Naive B cell (primary cell): Measurements from ENCODE around the gene TCF12. TPM values are rescaled to one million over a fixed set of nuclear protein-coding genes. Genes with fewer than 3 reads are reported as not detected.

ENCODE experiments used
- ATAC-seq, 2 donors: fragments of 150-1000 bp; cut with Tn5 transposase; 2 replicates each; pipeline ENCODE4 v1.10.0; 2021; ENCODE audit warnings: low read depth in 2 of 2, mild to moderate bottlenecking in 2 of 2, moderate library complexity in 2 of 2
- DNase-seq: peaks from one replicate; pipeline ENCODE4 v3.0.0; 2022
- H3K27ac Mint-ChIP-seq, 6 donors: one replicate each; pipeline ENCODE4 v1.8.0; 2020 to 2022; ENCODE audit warnings: mild to moderate bottlenecking in 6 of 6, mixed read lengths in 6 of 6, moderate library complexity in 5 of 6, inconsistent platforms in 2 of 6
- H3K27me3 Mint-ChIP-seq, 3 donors: one replicate each; pipeline ENCODE4 v1.8.0; 2021 to 2022; ENCODE audit warnings: mixed read lengths in 3 of 3, mild to moderate bottlenecking in 1 of 3
- H3K36me3 Mint-ChIP-seq, 2 donors: one replicate each; pipeline ENCODE4 v1.8.0; 2020 to 2022; ENCODE audit warnings: mixed read lengths in 2 of 2, inconsistent platforms in 1 of 2, mild to moderate bottlenecking in 1 of 2
- H3K4me1 Mint-ChIP-seq, 3 donors: one replicate each; pipeline ENCODE4 v1.8.0; 2020 to 2022; ENCODE audit warnings: mixed read lengths in 3 of 3, inconsistent platforms in 1 of 3, mild to moderate bottlenecking in 1 of 3, moderate library complexity in 1 of 3
- H3K4me3 Mint-ChIP-seq, 8 donors: one replicate each; pipeline ENCODE4 v1.8.0; 2020 to 2022; ENCODE audit warnings: mild to moderate bottlenecking in 8 of 8, mixed read lengths in 8 of 8, moderate library complexity in 8 of 8, inconsistent platforms in 2 of 8
- H3K9me3 Mint-ChIP-seq, 7 donors: one replicate each; pipeline ENCODE4 v1.8.0; 2020 to 2022; ENCODE audit warnings: mixed read lengths in 7 of 7, mild to moderate bottlenecking in 5 of 7, inconsistent platforms in 2 of 7, moderate library complexity in 1 of 7
- polyA plus RNA-seq, 6 donors: library from polyadenylated mRNA; unstranded; fragments of 300-500 nt; fragmentation: Illumina TruSeq; gene quantifications; one replicate each; pipeline ENCODE4 v1.2.3, GENCODE V29; 2021; ENCODE audit warnings: low read depth in 6 of 6

TCF12 gene
- polyA plus RNA-seq, 6 donors from 2014 or later: 42.0 to 70.9 (median 56.1) TPM

- peaks cover 0 to 5% of the 10 kb centered on the region in 2 donors for H3K36me3 Mint-ChIP-seq
- H3K4me1 Mint-ChIP-seq: peaks cover 47 to 55% (median 48%) of the 10 kb centered on the region in 3 donors
- H3K27ac Mint-ChIP-seq: peak overlapping the region in 2 of 6 donors; percentile 60 to 81
- no peaks in the 10 kb centered on the region for H3K27me3 Mint-ChIP-seq
- DNase-seq (no peak), ATAC-seq (no peak)
- H3K9me3 Mint-ChIP-seq: no peaks in the 10 kb centered on the region
- peak overlapping the region in 2 of 8 donors; percentile 16 to 31 for H3K4me3 Mint-ChIP-seq
Observed at GRCh38 chr15:57038040-57038439, 119.6 kb downstream of the TCF12 start.

- Mint-ChIP-seq H3K4me3 (no peak overlapping the region), H3K27ac (peak overlapping the region in 1 of 6 donors; percentile 50), H3K27me3 (no peaks in the 10 kb centered on the region), H3K36me3 (peaks cover 0 to 5% of the 10 kb centered on the region in 2 donors), H3K4me1 (peaks cover 50 to 58% (median 50%) of the 10 kb centered on the region in 3 donors), H3K9me3 (no peaks in the 10 kb centered on the region)
- DNase-seq (no peak), ATAC-seq (no peak)
Observed at GRCh38 chr15:57038496-57038895, 120.1 kb downstream of the TCF12 start.

DNA sequence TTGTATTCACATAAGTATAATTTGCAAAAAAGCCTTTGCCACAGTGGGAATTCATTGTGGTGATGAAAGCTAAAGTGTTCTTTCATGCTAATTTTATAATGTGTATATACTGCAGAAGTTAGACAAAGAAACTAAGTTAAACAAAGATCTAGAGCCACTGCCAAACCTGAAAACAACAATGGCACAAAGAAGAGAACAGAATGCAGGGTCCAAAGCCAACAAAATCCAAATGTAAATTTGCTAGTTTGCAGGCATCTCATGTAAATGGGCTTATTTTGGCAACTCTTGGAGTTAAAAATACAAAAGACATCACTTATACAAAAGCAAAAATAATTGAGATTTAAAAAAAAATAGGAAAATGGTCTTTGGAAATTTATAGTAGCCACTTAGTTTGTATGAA is 123.0 kb downstream of the TCF12 start:
- H3K36me3 Mint-ChIP-seq: peaks cover 0 to 5% of the 10 kb centered on the region in 2 donors
- H3K27ac Mint-ChIP-seq: no peak overlapping the region
- ATAC-seq (no peak), DNase-seq (no peak)
- no peak overlapping the region for H3K4me3 Mint-ChIP-seq
- no peaks in the 10 kb centered on the region for H3K9me3 Mint-ChIP-seq
- no peaks in the 10 kb centered on the region for H3K27me3 Mint-ChIP-seq
- H3K4me1 Mint-ChIP-seq: peaks cover 42 to 60% (median 52%) of the 10 kb centered on the region in 3 donors

DNA sequence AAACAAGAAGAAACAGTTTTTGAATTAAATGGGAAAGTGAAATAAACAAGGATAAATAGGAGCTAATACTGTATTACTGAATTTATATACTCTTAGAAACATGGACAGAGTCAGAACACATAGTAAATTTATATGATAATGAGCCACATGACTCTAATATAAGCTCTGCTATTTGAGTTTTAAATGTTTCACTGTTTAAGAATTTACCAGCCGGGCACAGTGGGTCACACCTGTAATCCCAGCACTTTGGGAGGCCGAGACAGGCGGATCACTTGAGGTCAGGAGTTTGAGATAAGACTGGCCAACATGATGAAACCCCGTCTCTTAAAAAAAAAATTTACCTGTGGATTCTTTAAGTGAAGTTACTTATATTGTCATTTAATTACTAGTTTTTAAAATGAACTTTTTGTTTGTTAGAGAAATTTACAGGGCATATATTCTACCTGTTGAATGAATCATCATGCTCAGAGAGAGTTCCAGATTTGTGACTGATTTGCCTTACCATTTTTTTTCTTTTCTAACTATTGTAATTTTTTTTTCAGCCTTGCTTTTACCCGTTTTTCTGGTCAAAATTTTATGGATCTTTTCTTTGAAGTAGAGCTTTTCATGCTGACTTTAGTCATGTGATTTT is 125.7 kb downstream of the TCF12 start:
- Mint-ChIP-seq H3K36me3 (peaks cover 3 to 7% of the 10 kb centered on the region in 2 donors), H3K9me3 (peaks cover 0 to 4% (median 0%) of the 10 kb centered on the region in 7 donors), H3K27me3 (no peaks in the 10 kb centered on the region), H3K4me3 (no peak overlapping the region), H3K4me1 (peaks cover 27 to 48% (median 37%) of the 10 kb centered on the region in 3 donors), H3K27ac (no peak overlapping the region)
- DNase-seq (no peak), ATAC-seq (no peak)

DNA sequence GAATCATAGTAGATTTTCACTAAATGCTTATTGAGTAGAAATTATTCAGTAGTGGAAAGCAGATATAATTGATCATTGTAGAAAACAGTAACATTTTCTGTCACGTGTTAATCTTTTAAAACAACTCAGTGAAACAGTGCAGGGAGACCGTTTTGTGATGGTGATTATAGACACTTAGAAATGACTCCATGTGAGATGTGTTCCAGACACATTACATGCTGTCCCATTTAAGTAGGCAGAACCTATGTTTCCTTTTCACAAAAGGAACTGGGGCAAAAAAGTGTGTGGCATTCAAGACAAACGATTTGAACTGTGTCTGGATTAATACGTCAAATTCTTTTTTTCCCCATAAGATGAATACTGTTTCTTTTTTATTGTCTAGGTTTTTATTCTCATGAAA is 126.5 kb downstream of the TCF12 start:
- ATAC-seq (no peak), DNase-seq (no peak)
- Mint-ChIP-seq H3K4me3 (no peak overlapping the region), H3K36me3 (peaks cover 3 to 9% of the 10 kb centered on the region in 2 donors), H3K9me3 (peaks cover 0 to 4% (median 0%) of the 10 kb centered on the region in 7 donors), H3K4me1 (peaks cover 22 to 40% (median 33%) of the 10 kb centered on the region in 3 donors), H3K27me3 (no peaks in the 10 kb centered on the region), H3K27ac (no peak overlapping the region)

- peak overlapping the region in 1 of 6 donors; percentile 56 for H3K27ac Mint-ChIP-seq
- peaks cover 3 to 9% of the 10 kb centered on the region in 2 donors for H3K36me3 Mint-ChIP-seq
- H3K4me1 Mint-ChIP-seq: peaks cover 23 to 40% (median 29%) of the 10 kb centered on the region in 3 donors
- no peaks in the 10 kb centered on the region for H3K27me3 Mint-ChIP-seq
- DNase-seq (no peak), ATAC-seq (no peak)
- H3K9me3 Mint-ChIP-seq: peaks cover 0 to 4% (median 0%) of the 10 kb centered on the region in 7 donors
- H3K4me3 Mint-ChIP-seq: peak overlapping the region in 1 of 8 donors; percentile 11
Observed at GRCh38 chr15:57045741-57046382, 127.4 kb downstream of the TCF12 start.

DNA sequence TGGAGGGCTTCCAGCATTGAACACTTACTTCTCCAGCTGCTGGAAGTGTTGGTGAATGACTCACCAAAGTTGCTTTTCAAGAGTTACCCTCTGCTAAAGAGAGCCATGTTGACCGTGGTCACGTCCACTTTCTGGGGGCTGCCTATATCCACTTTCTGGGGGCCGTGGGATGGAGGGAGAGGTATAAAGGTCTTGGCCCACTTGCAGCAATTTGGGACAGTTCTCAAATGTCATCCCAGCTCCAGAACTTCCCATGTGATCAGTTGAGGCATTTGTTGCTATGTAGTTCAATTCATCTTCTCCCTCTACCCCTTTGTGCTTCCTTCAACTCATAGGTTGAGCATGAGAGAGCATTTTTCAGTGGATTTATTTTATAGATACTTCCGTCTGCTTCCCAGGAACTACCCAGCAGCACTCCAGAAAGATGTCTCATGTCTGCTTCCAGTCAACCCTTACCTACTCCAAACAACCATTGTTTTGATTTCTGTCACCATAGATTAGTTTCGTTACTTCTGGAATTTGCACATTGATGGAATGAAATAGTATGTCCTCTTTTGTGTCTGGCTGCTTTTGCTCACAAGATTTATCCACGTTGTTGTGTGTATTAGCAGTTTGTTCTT is 130.6 kb downstream of the TCF12 start:
- H3K36me3 Mint-ChIP-seq: peaks cover 3 to 9% of the 10 kb centered on the region in 2 donors
- H3K27ac Mint-ChIP-seq: no peak overlapping the region
- peaks cover 42 to 63% (median 46%) of the 10 kb centered on the region in 3 donors for H3K4me1 Mint-ChIP-seq
- H3K27me3 Mint-ChIP-seq: no peaks in the 10 kb centered on the region
- ATAC-seq (no peak), DNase-seq (no peak)
- H3K9me3 Mint-ChIP-seq: peaks cover 0 to 4% (median 0%) of the 10 kb centered on the region in 7 donors
- H3K4me3 Mint-ChIP-seq: no peak overlapping the region

DNA sequence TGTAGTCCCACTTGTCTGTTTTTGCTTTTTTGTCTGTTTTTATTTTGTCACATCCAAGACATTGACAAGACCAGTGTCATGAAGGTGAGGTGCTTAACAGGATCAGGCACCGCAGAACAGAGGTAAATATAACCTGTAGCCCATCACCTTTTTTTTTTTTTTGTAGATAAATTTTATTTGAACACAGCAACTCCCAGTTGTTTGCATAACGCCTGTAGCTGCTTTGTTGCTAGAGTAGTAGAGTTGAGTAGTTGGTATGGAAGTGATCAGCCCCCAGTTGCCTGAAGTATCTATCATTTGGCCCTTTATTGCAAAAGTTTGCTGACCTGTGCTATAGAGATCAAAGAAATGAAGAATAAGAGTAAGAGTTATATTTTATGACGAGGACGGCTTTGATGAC is 135.0 kb downstream of the TCF12 start:
- no peaks in the 10 kb centered on the region for H3K27me3 Mint-ChIP-seq
- no peak overlapping the region for H3K4me3 Mint-ChIP-seq
- peak overlapping the region in 2 of 6 donors; percentile 6 to 38 for H3K27ac Mint-ChIP-seq
- DNase-seq (no peak), ATAC-seq (no peak)
- H3K36me3 Mint-ChIP-seq: peaks cover 0 to 9% of the 10 kb centered on the region in 2 donors
- peaks cover 0 to 2% (median 0%) of the 10 kb centered on the region in 7 donors for H3K9me3 Mint-ChIP-seq
- peaks cover 45 to 67% (median 52%) of the 10 kb centered on the region in 3 donors for H3K4me1 Mint-ChIP-seq

DNA sequence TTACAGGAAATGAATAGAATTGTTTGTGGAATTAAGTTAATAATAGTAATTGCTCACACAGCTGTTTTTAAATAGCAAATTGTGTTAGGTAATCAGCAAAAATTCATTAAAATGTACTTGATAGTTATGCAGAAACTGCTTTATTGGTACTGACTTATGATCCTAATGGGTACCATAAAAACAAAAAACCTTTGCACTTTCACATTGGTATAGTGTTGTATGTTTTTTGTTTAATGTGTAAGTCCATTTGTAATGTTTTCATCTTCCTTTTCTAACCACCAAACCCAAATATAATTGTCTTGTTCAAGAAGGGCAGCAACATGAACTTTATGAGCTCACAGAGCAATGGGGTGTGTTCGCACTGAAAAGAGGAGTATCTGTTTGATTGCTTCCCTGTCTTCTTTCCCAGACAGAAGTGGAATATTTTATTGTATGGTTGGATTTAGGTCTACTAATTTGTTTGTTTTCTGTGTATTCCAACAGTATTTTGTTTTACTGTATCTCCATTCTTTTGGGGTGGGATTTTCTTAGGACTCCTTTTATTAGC is 135.8 kb downstream of the TCF12 start:
- DNase-seq (no peak), ATAC-seq (no peak)
- Mint-ChIP-seq H3K27ac (peak overlapping the region in 1 of 6 donors; percentile 54), H3K27me3 (no peaks in the 10 kb centered on the region), H3K9me3 (no peaks in the 10 kb centered on the region), H3K4me1 (peaks cover 49 to 71% (median 51%) of the 10 kb centered on the region in 3 donors), H3K4me3 (no peak overlapping the region), H3K36me3 (peaks cover 0 to 2% of the 10 kb centered on the region in 2 donors)

GRCh38 chr15:57056357-57056756 is 137.9 kb downstream of the TCF12 start:
- no peaks in the 10 kb centered on the region for H3K9me3 Mint-ChIP-seq
- no peak overlapping the region for H3K27ac Mint-ChIP-seq
- peaks cover 43 to 67% (median 47%) of the 10 kb centered on the region in 3 donors for H3K4me1 Mint-ChIP-seq
- no peaks in the 10 kb centered on the region for H3K27me3 Mint-ChIP-seq
- H3K36me3 Mint-ChIP-seq: no peaks in the 10 kb centered on the region
- no peak overlapping the region for H3K4me3 Mint-ChIP-seq
- ATAC-seq: no peak
- DNase-seq: no peak

GRCh38 chr15:57057134-57057930 is 138.9 kb downstream of the TCF12 start:
- DNase-seq (no peak), ATAC-seq (no peak)
- no peaks in the 10 kb centered on the region for H3K36me3 Mint-ChIP-seq
- H3K4me3 Mint-ChIP-seq: no peak overlapping the region
- H3K9me3 Mint-ChIP-seq: no peaks in the 10 kb centered on the region
- peak overlapping the region in 5 of 6 donors; percentile 1 to 75 (median 45) for H3K27ac Mint-ChIP-seq
- no peaks in the 10 kb centered on the region for H3K27me3 Mint-ChIP-seq
- peaks cover 34 to 57% (median 37%) of the 10 kb centered on the region in 3 donors for H3K4me1 Mint-ChIP-seq

DNA sequence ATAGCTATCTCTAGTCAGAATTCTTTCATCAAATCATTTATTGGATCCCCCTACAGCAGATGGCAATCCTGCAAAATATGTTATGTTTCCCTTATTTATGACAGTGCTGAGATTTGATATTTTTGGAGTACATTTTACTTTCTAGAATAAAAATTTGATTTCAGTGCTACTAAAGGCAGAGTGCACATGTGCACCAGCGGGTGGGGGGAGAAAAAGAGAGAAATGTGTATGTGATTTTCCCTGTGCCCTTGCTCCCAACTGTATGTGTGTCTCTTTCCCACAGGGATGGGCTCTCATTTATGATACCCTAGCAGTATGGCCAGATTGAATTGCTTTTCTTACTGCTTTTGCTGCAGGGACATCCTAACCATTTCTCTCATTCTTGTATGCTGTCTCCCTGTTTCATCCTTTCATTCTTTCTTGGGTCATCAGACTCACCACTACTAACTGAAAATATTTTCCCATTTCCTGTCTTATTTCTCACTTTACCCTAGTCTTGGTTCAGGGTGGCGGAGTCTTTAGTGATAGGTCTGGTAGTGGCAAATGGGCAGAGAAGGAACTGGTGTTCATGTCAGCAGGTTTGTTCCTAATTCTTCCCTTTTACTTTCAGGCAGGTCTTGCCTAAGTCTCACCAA is 140.7 kb downstream of the TCF12 start:
- Mint-ChIP-seq H3K36me3 (peaks cover 3 to 5% of the 10 kb centered on the region in 2 donors), H3K27me3 (no peaks in the 10 kb centered on the region), H3K27ac (peak overlapping the region in 1 of 6 donors; percentile 12), H3K4me1 (peaks cover 28 to 46% (median 29%) of the 10 kb centered on the region in 3 donors), H3K4me3 (no peak overlapping the region), H3K9me3 (no peaks in the 10 kb centered on the region)
- ATAC-seq (no peak), DNase-seq (no peak)
